OCI-LY7 (cell line): Measurements from ENCODE around the gene SPEF1.

Source experiments
- CTCF ChIP-seq: fragments of 200-600 bp; sonication (generic); conservative IDR thresholded peaks from 2 replicates; pipeline ENCODE4 v1.5.1; 2014; ENCODE audit warnings: mild to moderate bottlenecking, antibody characterized with exemption, low read length, moderate library complexity, mixed read lengths
- EZH2phosphoT487 ChIP-seq: fragments of 200-600 bp; sonication (generic); IDR thresholded peaks from 2 replicates; pipeline ENCODE4 v1.6.1; 2018; ENCODE audit warnings: low read depth, borderline replicate concordance, mild to moderate bottlenecking, mixed run types, antibody characterized with exemption, low read length, moderate library complexity, mixed read lengths

GRCh38 chr20:3728876-3729275, 52.4 kb downstream of the SPEF1 start:
- TF ChIP-seq CTCF (no peak), EZH2phosphoT487 (no peak)
